ENCODE data around the gene FBXO9. TPM values are rescaled to one million over a fixed set of nuclear protein-coding genes. Genes with fewer than 3 reads are reported as not detected.

Gene FBXO9
- total and polyA plus RNA-seq, 10 of the 15 experiments (the other 5 are each of a cell fraction or from before 2014, with no cell fraction given), result 9.9 to 68.9 (median 31.3) TPM

GRCh38 chr6:53074347-53074746 lies 9.1 kb downstream of the FBXO9 start:
- Histone ChIP-seq H3K27me3 (replicated peaks in 1 of 2; ENCODE audit: control insufficient read depth in 2 of 2, insufficient read depth in 2 of 2, low read length in 1 of 2) (no peaks in the 10 kb centered on the region), H3K9me3 (replicated peaks; ENCODE audit: control insufficient read depth, insufficient read depth, low read length) (no peaks in the 10 kb centered on the region), H3K27ac (ENCODE audit: control insufficient read depth, insufficient read depth) (no peak overlapping the region), H2AFZ (ENCODE audit: control insufficient read depth, low read depth, low read length) (no peak overlapping the region), H4K20me1 (ENCODE audit: control insufficient read depth, insufficient read depth) (no peaks in the 10 kb centered on the region), H3K4me2 (ENCODE audit: control insufficient read depth, insufficient read depth) (no peak overlapping the region), H3K9ac (ENCODE audit: control insufficient read depth, insufficient read depth, low read length) (no peak overlapping the region), H3K4me3 (no peak overlapping the region), H3K79me2 (ENCODE audit: control insufficient read depth, insufficient read depth, low read length) (no peaks in the 10 kb centered on the region; the same call in 1 of the 2 replicates), H3K4me1 (ENCODE audit: control insufficient read depth, insufficient read depth, low read length) (peaks cover 7% of the 10 kb centered on the region), H3K36me3 (ENCODE audit: control insufficient read depth in 2 of 2, insufficient read depth in 2 of 2, low read length in 1 of 2) (peaks cover 0 to 13% of the 10 kb centered on the region in 2 experiments; a peak in 1 of 4 replicates)
- no peak for DNase-seq (ENCODE audit: low read depth, low spot score)
- 98% methylated on average over 3 of the region's 3 CpGs for WGBS (ENCODE audit: insufficient coverage, insufficient replicate concordance, low lambda C conversion rate, missing lambda C conversion rate)
- TF ChIP-seq SMC3 (IDR thresholded peaks at IDR 0.05; ENCODE audit: borderline replicate concordance, low read length), result no peak
- POLR2A ChIA-PET, result no interaction called here
- in situ Hi-C loops (cut with MboI) (no loop called here), intact Hi-C loops (cut with micrococcal nuclease; ENCODE audit: unreplicated experiment) (no loop called here)
- RAD21 ChIA-PET (ENCODE audit: unreplicated experiment), result no interaction called here
- FAIRE-seq, result no peak
- SMC1A ChIA-PET (ENCODE audit: uncharacterized antibody, unreplicated experiment), result interaction anchor here (0.9 kb wide), 1 partner anchor 388 kb away, joined by 3 read pairs; no protein-coding TSS in a partner anchor
- CTCF ChIA-PET, result interaction anchor here (0.7 to 1.1 kb wide), 2 partner anchors 10 to 32 kb away, joined by 3 read pairs; no protein-coding TSS in a partner anchor
- ATAC-seq, result no peak
- BruUV-seq (replicated peaks), result no TSS peak

- TF ChIP-seq STAT1 (conservative IDR thresholded peaks at IDR 0.05) (no peak), RUNX3 (IDR thresholded peaks at IDR 0.05; ENCODE audit: low read length) (no peak), HCFC1 (IDR thresholded peaks at IDR 0.05; ENCODE audit: low read length) (no peak), USF2 (IDR thresholded peaks at IDR 0.05; ENCODE audit: borderline replicate concordance, low read depth, low read length) (no peak)
- no peak for DNase-seq (ENCODE audit: low read depth, low spot score)
- ChIA-PET RAD21 (ENCODE audit: unreplicated experiment) (no interaction called here), POLR2A (no interaction called here), CTCF (interaction anchor here (1.1 to 2.5 kb wide), 2 partner anchors 13 to 355 kb away, joined by 3 to 6 read pairs; no protein-coding TSS in a partner anchor), SMC1A (ENCODE audit: uncharacterized antibody, unreplicated experiment) (interaction anchor here (1.0 to 1.6 kb wide), 2 partner anchors 9 to 38 kb away, joined by 3 read pairs; no protein-coding TSS in a partner anchor)
- in situ Hi-C loops (cut with MboI), result no loop called here
- no peaks in the 10 kb centered on the region for H3K79me2 ChIP-seq (ENCODE audit: control insufficient read depth, insufficient read depth, low read length)
- intact Hi-C loops (cut with micrococcal nuclease; ENCODE audit: unreplicated experiment), result no loop called here
- H3K4me1 ChIP-seq (ENCODE audit: control insufficient read depth, insufficient read depth, low read length), result no peaks in the 10 kb centered on the region
- H3K9me3 ChIP-seq (replicated peaks; ENCODE audit: control insufficient read depth, insufficient read depth, low read length), result no peaks in the 10 kb centered on the region
- no peak overlapping the region for H3K9ac ChIP-seq (ENCODE audit: control insufficient read depth, insufficient read depth, low read length)
- no peak overlapping the region for H3K27ac ChIP-seq (ENCODE audit: control insufficient read depth, insufficient read depth)
- H3K4me2 ChIP-seq (ENCODE audit: control insufficient read depth, insufficient read depth), result no peak overlapping the region
- ATAC-seq, result no peak
- H2AFZ ChIP-seq (ENCODE audit: control insufficient read depth, low read depth, low read length), result no peak overlapping the region
- no peaks in the 10 kb centered on the region for H4K20me1 ChIP-seq (ENCODE audit: control insufficient read depth, insufficient read depth)
- no TSS peak for BruUV-seq (replicated peaks)
- no peak overlapping the region for H3K4me3 ChIP-seq
- no peak for FAIRE-seq
- peaks cover 0 to 17% of the 10 kb centered on the region in 2 experiments; a peak in 2 of 4 replicates for H3K36me3 ChIP-seq (ENCODE audit: control insufficient read depth in 2 of 2, insufficient read depth in 2 of 2, low read length in 1 of 2)
- no peaks in the 10 kb centered on the region for H3K27me3 ChIP-seq (replicated peaks in 1 of 2; ENCODE audit: control insufficient read depth in 2 of 2, insufficient read depth in 2 of 2, low read length in 1 of 2)
- WGBS (ENCODE audit: insufficient coverage, insufficient replicate concordance, low lambda C conversion rate, missing lambda C conversion rate), result 100% methylated on average over 1 of the region's 1 CpG
These were observed 15.6 kb downstream of the FBXO9 start for GRCh38 chr6:53080813-53081212.
